CD4-positive, alpha-beta T cell (primary cell): ENCODE results near the gene PLLP. TPM values are rescaled to one million over a fixed set of nuclear protein-coding genes. Genes with fewer than 3 reads are reported as not detected.
"Not testable (repeated sequence)": the region's sequence is repeated elsewhere in the genome, so short reads cannot be mapped to it uniquely, and the experiment has no call there.

Experiments used
- ATAC-seq: fragments of 200-7000 bp; cut with Tn5 transposase; one replicate; pipeline ENCODE4 v1.10.0; 2022; ENCODE audit warnings: mild to moderate bottlenecking; ENCODE audit not compliant: poor library complexity
- CTCF ChIA-PET: fragments of 350-600 bp; sonication (Branson Sonifier 250); formaldehyde crosslinking; loops from one replicate; lab custom pipeline; 2021; ENCODE audit warnings: antibody characterized with exemption, inconsistent platforms; lab: Charles Lee
- POLR2A ChIA-PET: fragments of 350-600 bp; sonication (Branson Sonifier 250); formaldehyde crosslinking; loops from one replicate; lab custom pipeline; 2021; ENCODE audit warnings: antibody characterized with exemption, inconsistent platforms; lab: Charles Lee
- DNase-seq, 14 experiments: peaks; one replicate each; pipeline ENCODE4 v3.0.0-alpha.2; 2013 to 2020; ENCODE audit warnings: mixed read lengths in 2 of 14
- H3K27ac ChIP-seq, 2 donors: one replicate each; pipeline versions ENCODE4 v1.5.1 to v1.7.0; 2013; ENCODE audit warnings: low read length in 2 of 2, low read depth in 1 of 2, mild to moderate bottlenecking in 1 of 2
- H3K27me3 ChIP-seq, 2 experiments: 1 replicate in 1 of 2; 2 replicates in 1 of 2; pipeline versions ENCODE4 v1.6.1 to v1.7.0; 2013; ENCODE audit warnings: low read length in 2 of 2, control low read depth in 1 of 2, mild to moderate bottlenecking in 1 of 2, moderate library complexity in 1 of 2; ENCODE audit not compliant: insufficient read depth in 2 of 2, control insufficient read depth in 1 of 2
- H3K36me3 ChIP-seq: one replicate; pipeline ENCODE4 v1.6.1; 2013; ENCODE audit warnings: low read length, control low read depth; ENCODE audit not compliant: insufficient read depth
- H3K4me1 ChIP-seq: one replicate; pipeline ENCODE4 v1.6.1; 2013; ENCODE audit warnings: low read length, control low read depth; ENCODE audit not compliant: insufficient read depth
- H3K4me3 ChIP-seq: one replicate; pipeline ENCODE4 v1.5.1; 2013; ENCODE audit warnings: mild to moderate bottlenecking, low read length, moderate library complexity
- H3K9me3 ChIP-seq, 2 experiments: 1 replicate in 1 of 2; 2 replicates in 1 of 2; pipeline versions ENCODE4 v1.6.1 to v1.7.0; 2013; ENCODE audit warnings: low read length in 2 of 2, mild to moderate bottlenecking in 2 of 2, control low read depth in 1 of 2, moderate library complexity in 1 of 2; ENCODE audit not compliant: control insufficient read depth in 1 of 2, insufficient read depth in 1 of 2
- H3K27ac Mint-ChIP-seq: one replicate; pipeline ENCODE4 v1.8.0; 2020; ENCODE audit warnings: mixed read lengths
- H3K27me3 Mint-ChIP-seq: one replicate; pipeline ENCODE4 v1.8.0; 2021; ENCODE audit warnings: mixed read lengths
- H3K36me3 Mint-ChIP-seq: one replicate; pipeline ENCODE4 v1.8.0; 2021; ENCODE audit warnings: low read depth, mixed read lengths
- H3K4me1 Mint-ChIP-seq: one replicate; pipeline ENCODE4 v1.8.0; 2021; ENCODE audit warnings: low read depth, mixed read lengths
- H3K4me3 Mint-ChIP-seq: one replicate; pipeline ENCODE4 v1.8.0; 2020; ENCODE audit warnings: mild to moderate bottlenecking, mixed read lengths
- H3K9me3 Mint-ChIP-seq: one replicate; pipeline ENCODE4 v1.8.0; 2020; ENCODE audit warnings: mixed read lengths
- intact Hi-C, 2 experiments: fragments of 100-400 bp; cut with DNase I in 1 of 2; cut with micrococcal nuclease in 1 of 2; formaldehyde crosslinking; loops; one replicate each; pipeline versions ENCODE4 v1.15.1 to v1.9.0; 2023 to 2025; cut with DNase I, micrococcal nuclease
- total RNA-seq, 174 experiments: library from RNA in 2 of 174; stranded (reverse) in 2 of 174; gene quantifications; one replicate each; pipeline ENCODE4 v1.2.3 and lab custom pipeline; 2021 to 2026
- TF ChIP-seq, protein P1 (sequence below): fragments of 200-600 bp; IDR thresholded peaks from one replicate; pipeline ENCODE4 v1.8.0; 2022; ENCODE audit warnings: antibody characterized with exemption, mild to moderate bottlenecking

The PLLP gene
- total RNA-seq, 2 experiments from 2014 or later = 1.8 to 2.5 TPM

DNA sequence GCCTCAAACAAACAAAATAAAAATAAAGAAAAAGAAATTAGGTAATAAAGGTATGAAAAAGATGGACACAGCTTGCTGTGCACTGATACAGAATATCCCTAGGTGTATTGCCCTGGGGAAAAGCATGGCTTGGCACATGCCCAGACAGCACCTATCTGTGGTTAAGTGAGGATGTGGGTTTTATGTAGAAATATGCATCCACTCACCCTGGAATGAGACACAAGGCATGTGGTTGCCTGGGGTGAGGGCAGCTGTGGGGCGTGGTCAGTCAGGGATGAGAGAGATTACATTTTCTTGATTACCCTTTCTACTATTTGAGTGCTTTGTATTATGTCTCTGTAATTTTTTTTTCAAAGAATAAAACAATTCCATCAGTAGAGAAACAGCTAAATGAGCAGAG lies 6.9 kb downstream of the PLLP start:
- peak overlapping the region; percentile 58 for H3K4me3 Mint-ChIP-seq
- no peaks in the 10 kb centered on the region for H3K27me3 Mint-ChIP-seq
- H3K27ac Mint-ChIP-seq = peak overlapping the region; percentile 73
- TF ChIP-seq, protein P1, sequence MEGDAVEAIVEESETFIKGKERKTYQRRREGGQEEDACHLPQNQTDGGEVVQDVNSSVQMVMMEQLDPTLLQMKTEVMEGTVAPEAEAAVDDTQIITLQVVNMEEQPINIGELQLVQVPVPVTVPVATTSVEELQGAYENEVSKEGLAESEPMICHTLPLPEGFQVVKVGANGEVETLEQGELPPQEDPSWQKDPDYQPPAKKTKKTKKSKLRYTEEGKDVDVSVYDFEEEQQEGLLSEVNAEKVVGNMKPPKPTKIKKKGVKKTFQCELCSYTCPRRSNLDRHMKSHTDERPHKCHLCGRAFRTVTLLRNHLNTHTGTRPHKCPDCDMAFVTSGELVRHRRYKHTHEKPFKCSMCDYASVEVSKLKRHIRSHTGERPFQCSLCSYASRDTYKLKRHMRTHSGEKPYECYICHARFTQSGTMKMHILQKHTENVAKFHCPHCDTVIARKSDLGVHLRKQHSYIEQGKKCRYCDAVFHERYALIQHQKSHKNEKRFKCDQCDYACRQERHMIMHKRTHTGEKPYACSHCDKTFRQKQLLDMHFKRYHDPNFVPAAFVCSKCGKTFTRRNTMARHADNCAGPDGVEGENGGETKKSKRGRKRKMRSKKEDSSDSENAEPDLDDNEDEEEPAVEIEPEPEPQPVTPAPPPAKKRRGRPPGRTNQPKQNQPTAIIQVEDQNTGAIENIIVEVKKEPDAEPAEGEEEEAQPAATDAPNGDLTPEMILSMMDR = no peak
- Histone ChIP-seq H3K27ac (no peak overlapping the region), H3K9me3 (no peaks in the 10 kb centered on the region), H3K4me3 (no peak overlapping the region), H3K36me3 (no peaks in the 10 kb centered on the region), H3K27me3 (no peaks in the 10 kb centered on the region), H3K4me1 (peaks cover 38% of the 10 kb centered on the region)
- no peaks in the 10 kb centered on the region for H3K36me3 Mint-ChIP-seq
- H3K9me3 Mint-ChIP-seq = no peaks in the 10 kb centered on the region
- DNase-seq (peak in 13 of 14 experiments; percentile 28 to 82 (median 63)), ATAC-seq (peak; percentile 96)
- peaks cover 63% of the 10 kb centered on the region for H3K4me1 Mint-ChIP-seq
- intact Hi-C loops = loop anchor here in 1 of 2 experiments (1.0 kb wide), 1 partner anchor 11 kb away; no protein-coding TSS in a partner anchor
- POLR2A ChIA-PET = interaction anchor here (0.7 to 1.5 kb wide), 4 partner anchors 10 to 32 kb away, joined by 3 to 7 read pairs (median 4); partner anchors contain the start of gene ARL2BP
- CTCF ChIA-PET = interaction anchor here (1.3 to 1.8 kb wide), 2 partner anchors 23 to 141 kb away, joined by 4 to 8 read pairs; no protein-coding TSS in a partner anchor

GRCh38 chr16:57276596-57276995 lies 7.9 kb downstream of the PLLP start:
- H3K9me3 Mint-ChIP-seq = no peaks in the 10 kb centered on the region
- H3K27me3 Mint-ChIP-seq = no peaks in the 10 kb centered on the region
- no peaks in the 10 kb centered on the region for H3K36me3 Mint-ChIP-seq
- no peaks in the 10 kb centered on the region for H3K9me3 ChIP-seq
- peak overlapping the region; percentile 57 for H3K27ac Mint-ChIP-seq
- H3K4me3 Mint-ChIP-seq = no peak overlapping the region
- CTCF ChIA-PET = no interaction called here
- TF ChIP-seq, protein P1 = no peak
- POLR2A ChIA-PET = interaction anchor here (1.5 kb wide), 1 partner anchor 9 kb away, joined by 7 read pairs; no protein-coding TSS in a partner anchor
- H3K36me3 ChIP-seq = no peaks in the 10 kb centered on the region
- peaks cover 54% of the 10 kb centered on the region for H3K4me1 Mint-ChIP-seq
- H3K27ac ChIP-seq = no peak overlapping the region
- intact Hi-C loops = no loop called here
- ATAC-seq (no peak), DNase-seq (no peak)
- no peak overlapping the region for H3K4me3 ChIP-seq
- H3K4me1 ChIP-seq = peaks cover 38% of the 10 kb centered on the region
- H3K27me3 ChIP-seq = no peaks in the 10 kb centered on the region

- DNase-seq, H3K27me3 ChIP-seq, H3K27me3 Mint-ChIP-seq, H3K36me3 ChIP-seq, H3K4me3 ChIP-seq, H3K27ac Mint-ChIP-seq, H3K4me3 Mint-ChIP-seq, ATAC-seq, H3K9me3 Mint-ChIP-seq, H3K9me3 ChIP-seq, POLR2A ChIA-PET, H3K27ac ChIP-seq, intact Hi-C loops, H3K36me3 Mint-ChIP-seq, CTCF ChIA-PET: not testable (repeated sequence)
- peaks cover 51% of the 10 kb centered on the region for H3K4me1 Mint-ChIP-seq
- peaks cover 36% of the 10 kb centered on the region for H3K4me1 ChIP-seq
Measured at GRCh38 chr16:57275946-57276345, 8.5 kb downstream of the PLLP start.

- Histone ChIP-seq H3K4me3 (no peak overlapping the region), H3K27me3 (no peaks in the 10 kb centered on the region), H3K36me3 (no peaks in the 10 kb centered on the region), H3K27ac (no peak overlapping the region), H3K4me1 (peaks cover 24% of the 10 kb centered on the region), H3K9me3 (no peaks in the 10 kb centered on the region)
- Mint-ChIP-seq H3K4me1 (peaks cover 40% of the 10 kb centered on the region), H3K4me3 (no peak overlapping the region), H3K27ac (no peak overlapping the region), H3K27me3 (no peaks in the 10 kb centered on the region), H3K9me3 (no peaks in the 10 kb centered on the region), H3K36me3 (no peaks in the 10 kb centered on the region)
- DNase-seq (no peak), ATAC-seq (no peak)
- intact Hi-C loops = no loop called here
- TF ChIP-seq, protein P1 = no peak
- CTCF ChIA-PET = no interaction called here
- POLR2A ChIA-PET = no interaction called here
Measured at GRCh38 chr16:57273826-57274225, 10.6 kb downstream of the PLLP start.
